HEK293T (cell line): ENCODE data around the gene LDLR.
"Not testable (repeated sequence)": the region's sequence is repeated elsewhere in the genome, so short reads cannot be mapped to it uniquely, and the experiment has no call there.

ENCODE experiments used
- BHLHE40 ChIP-seq: fragments of 450-650 bp; IDR thresholded peaks from 2 replicates; pipeline ENCODE4 v1.6.1; 2016; ENCODE audit warnings: mild to moderate bottlenecking, moderate library complexity, borderline replicate concordance
- CTBP1 ChIP-seq: fragments of 450-650 bp; IDR thresholded peaks from 2 replicates; pipeline ENCODE4 v1.6.1; 2016; ENCODE audit warnings: borderline replicate concordance
- ELF4 ChIP-seq: fragments of 450-650 bp; IDR thresholded peaks from 2 replicates; pipeline ENCODE4 v1.6.1; 2017; ENCODE audit warnings: antibody characterized with exemption
- FOXM1 ChIP-seq: fragments of 450-650 bp; IDR thresholded peaks from 2 replicates; pipeline ENCODE4 v1.6.1; 2017; ENCODE audit warnings: mild to moderate bottlenecking, borderline replicate concordance
- HDGF ChIP-seq: fragments of 450-650 bp; IDR thresholded peaks from 2 replicates; pipeline ENCODE4 v1.6.1; 2017; ENCODE audit warnings: antibody characterized with exemption, borderline replicate concordance
- NFRKB ChIP-seq: fragments of 450-650 bp; IDR thresholded peaks from 2 replicates; pipeline ENCODE4 v1.6.1; 2016; ENCODE audit warnings: mild to moderate bottlenecking, moderate library complexity
- SP1 ChIP-seq: fragments of 450-650 bp; IDR thresholded peaks from 2 replicates; pipeline ENCODE4 v1.6.1; 2017
- SUZ12 ChIP-seq: fragments of 450-650 bp; IDR thresholded peaks from 2 replicates; pipeline ENCODE4 v1.6.1; 2016; ENCODE audit warnings: mild to moderate bottlenecking
- TARDBP ChIP-seq: fragments of 450-650 bp; IDR thresholded peaks from 2 replicates; pipeline ENCODE4 v1.6.1; 2016
- ZNF384 ChIP-seq: fragments of 450-650 bp; IDR thresholded peaks from 2 replicates; pipeline ENCODE4 v1.6.1; 2016

- TF ChIP-seq ELF4, FOXM1, TARDBP, SP1, HDGF, NFRKB, BHLHE40, SUZ12, CTBP1, ZNF384: not testable (repeated sequence)
These were observed 14.4 kb downstream of the LDLR start for GRCh38 chr19:11103667-11104066.
